Keratinocyte (primary cell): ENCODE measurements around the gene BACH1. TPM values are rescaled to one million over a fixed set of nuclear protein-coding genes. Genes with fewer than 3 reads are reported as not detected.

ENCODE experiments used
- DNase-seq: peaks from one replicate; pipeline ENCODE4 v3.0.0-alpha.2; 2011; ENCODE audit warnings: low read depth, missing footprints, low spot score
- FAIRE-seq: peaks from 2 replicates; lab custom pipeline; 2011; peaks lifted over from hg19 to GRCh38; lab: Jason Lieb, UNC
- H2AFZ ChIP-seq: 2 replicates; pipeline ENCODE4 v1.6.0; 2012; ENCODE audit warnings: low read length, control low read depth, inconsistent platforms; ENCODE audit not compliant: control insufficient read depth
- H3K27ac ChIP-seq: 2 replicates; pipeline ENCODE4 v1.5.1; 2011; ENCODE audit warnings: low read length; ENCODE audit not compliant: control insufficient read depth, insufficient read depth
- H3K27me3 ChIP-seq: 3 replicates; pipeline ENCODE4 v1.6.0; 2011; ENCODE audit warnings: low read length; ENCODE audit not compliant: control insufficient read depth, insufficient read depth; ENCODE audit errors: extremely low read depth
- H3K36me3 ChIP-seq, 2 experiments: 2 replicates in 1 of 2; 3 replicates in 1 of 2; pipeline ENCODE4 v1.5.1; 2011; ENCODE audit warnings: low read length in 2 of 2, mild to moderate bottlenecking in 1 of 2; ENCODE audit not compliant: control insufficient read depth in 2 of 2, insufficient read depth in 2 of 2; ENCODE audit errors: extremely low read depth in 1 of 2
- H3K4me1 ChIP-seq: 3 replicates; pipeline ENCODE4 v1.5.1; 2011; ENCODE audit warnings: low read length; ENCODE audit not compliant: control insufficient read depth, insufficient read depth; ENCODE audit errors: extremely low read depth
- H3K4me2 ChIP-seq: 3 replicates; pipeline ENCODE4 v1.6.0; 2011; ENCODE audit warnings: low read depth, low read length; ENCODE audit not compliant: control insufficient read depth, insufficient read depth; ENCODE audit errors: extremely low read depth
- H3K4me3 ChIP-seq, 3 experiments: fragments of 200-600 bp in 1 of 3; sonication (generic) in 1 of 3; 2 replicates in 2 of 3; 3 replicates in 1 of 3; pipeline ENCODE4 v1.5.1; 2011 to 2016; ENCODE audit warnings: low read length in 3 of 3, mild to moderate bottlenecking in 3 of 3, control low read depth in 2 of 3, inconsistent platforms in 1 of 3, low read depth in 1 of 3, mixed read lengths in 1 of 3, mixed run types in 1 of 3, moderate library complexity in 1 of 3; ENCODE audit not compliant: control insufficient read depth in 2 of 3, insufficient read depth in 2 of 3; ENCODE audit errors: extremely low read depth in 1 of 3
- H3K79me2 ChIP-seq: 2 replicates; pipeline ENCODE4 v1.6.0; 2012; ENCODE audit warnings: low read length; ENCODE audit not compliant: control insufficient read depth, insufficient read depth
- H3K9ac ChIP-seq: 3 replicates; pipeline ENCODE4 v1.6.0; 2011; ENCODE audit warnings: low read length; ENCODE audit not compliant: control insufficient read depth, insufficient read depth; ENCODE audit errors: extremely low read depth
- H3K9me1 ChIP-seq: 3 replicates; pipeline ENCODE4 v1.6.0; 2011; ENCODE audit warnings: low read length; ENCODE audit not compliant: control insufficient read depth, insufficient read depth; ENCODE audit errors: extremely low read depth
- H3K9me3 ChIP-seq: 2 replicates; pipeline ENCODE4 v1.5.1; 2012; ENCODE audit warnings: low read depth, low read length; ENCODE audit not compliant: control insufficient read depth
- H4K20me1 ChIP-seq: 3 replicates; pipeline ENCODE4 v1.6.0; 2011; ENCODE audit warnings: low read length; ENCODE audit not compliant: control insufficient read depth, insufficient read depth; ENCODE audit errors: extremely low read depth
- CTCF ChIP-seq, 3 experiments: IDR thresholded peaks in 1 of 3; conservative IDR thresholded peaks in 1 of 3; optimal IDR thresholded peaks in 1 of 3; 2 replicates in 2 of 3; 3 replicates in 1 of 3; pipeline versions ENCODE3 to v1.5.1; 2011; ENCODE audit warnings: low read length in 3 of 3, mild to moderate bottlenecking in 3 of 3, moderate library complexity in 2 of 3, control low read depth in 1 of 3, inconsistent platforms in 1 of 3; ENCODE audit not compliant: insufficient read depth in 2 of 3; ENCODE audit errors: extremely low read depth in 1 of 3
- EZH2 ChIP-seq: IDR thresholded peaks from one replicate; pipeline ENCODE4 v1.6.1; 2012; ENCODE audit warnings: inconsistent platforms, mild to moderate bottlenecking, low read length, moderate library complexity
- dilution Hi-C: fragments of 300-500 bp; cut with MboI; formaldehyde crosslinking; loops from one replicate; pipeline ENCODE4 v1.7.0; 2020; ENCODE audit warnings: low sequenced_read_pairs; ENCODE audit not compliant: extremely low pct_ligation_motif_present
- polyA plus RNA-seq, 5 experiments: library from polyadenylated mRNA; depleted of rRNA in 3 of 5; stranded (reverse) in 3 of 5; stranded (forward) in 1 of 5; unstranded in 1 of 5; fragments of >200 nt; gene quantifications; 1 replicate in 1 of 5; 2 replicates in 3 of 5; 3 replicates in 1 of 5; pipeline versions ENCODE4 v1.2.1 to v1.2.3, GENCODE V29; 2011 to 2012; ENCODE audit warnings: missing spikeins in 2 of 5, low read depth in 1 of 5, low replicate concordance in 1 of 5

The BACH1 gene
- polyA plus RNA-seq, 1 donor (not counting 4 experiments of a cell fraction or from before 2014, with no cell fraction given), result 33.1 TPM

GRCh38 chr21:29311802-29312201, 13.1 kb downstream of the BACH1 start:
- dilution Hi-C loops, result no loop called here

GRCh38 chr21:29312981-29313380, 14.3 kb downstream of the BACH1 start:
- no peaks in the 10 kb centered on the region for H3K9me3 ChIP-seq
- peaks cover under 1% of the 10 kb centered on the region for H3K9me1 ChIP-seq
- DNase-seq (no peak), FAIRE-seq (no peak)
- peaks cover 1 to 7% of the 10 kb centered on the region in 2 experiments for H3K36me3 ChIP-seq
- dilution Hi-C loops, result no loop called here
- H3K27me3 ChIP-seq, result no peaks in the 10 kb centered on the region
- H3K9ac ChIP-seq, result no peak overlapping the region
- no peak overlapping the region for H3K4me2 ChIP-seq
- peaks cover 5% of the 10 kb centered on the region for H4K20me1 ChIP-seq
- peaks cover 13% of the 10 kb centered on the region for H3K4me1 ChIP-seq
- H3K27ac ChIP-seq, result no peak overlapping the region
- H3K79me2 ChIP-seq, result peaks cover 100% of the 10 kb centered on the region
- TF ChIP-seq CTCF (optimal IDR thresholded peaks at IDR 0.05 in 1 of 3, IDR thresholded peaks at IDR 0.05 in 1 of 3, conservative IDR thresholded peaks at IDR 0.05 in 1 of 3; ENCODE audit: extremely low read depth in 1 of 3, insufficient read depth in 2 of 3, low read length in 3 of 3), result no peak
- TF ChIP-seq EZH2, result no peak
- H3K4me3 ChIP-seq, result no peak overlapping the region
- no peak overlapping the region for H2AFZ ChIP-seq

More at GRCh38 chr21:29311802-29312201, 13.1 kb downstream of the BACH1 start:
- H2AFZ ChIP-seq, result no peak overlapping the region
- H3K9me3 ChIP-seq, result no peaks in the 10 kb centered on the region
- H3K4me2 ChIP-seq, result no peak overlapping the region
- H3K9ac ChIP-seq, result no peak overlapping the region
- no peak overlapping the region for H3K4me3 ChIP-seq
- H3K9me1 ChIP-seq, result no peaks in the 10 kb centered on the region
- DNase-seq, result no peak
- H3K27me3 ChIP-seq, result no peaks in the 10 kb centered on the region
- TF ChIP-seq EZH2, result no peak
- no peak for TF ChIP-seq CTCF (optimal IDR thresholded peaks at IDR 0.05 in 1 of 3, IDR thresholded peaks at IDR 0.05 in 1 of 3, conservative IDR thresholded peaks at IDR 0.05 in 1 of 3; ENCODE audit: extremely low read depth in 1 of 3, insufficient read depth in 2 of 3, low read length in 3 of 3)
- H3K79me2 ChIP-seq, result peaks cover 100% of the 10 kb centered on the region
- H3K36me3 ChIP-seq, result peaks cover 1 to 7% of the 10 kb centered on the region in 2 experiments
- H4K20me1 ChIP-seq, result peaks cover 5% of the 10 kb centered on the region
- no peak for FAIRE-seq
- H3K4me1 ChIP-seq, result peaks cover 19% of the 10 kb centered on the region
- no peak overlapping the region for H3K27ac ChIP-seq
